Measurements from ENCODE around the gene STEAP3.

The STEAP3 gene

DNA sequence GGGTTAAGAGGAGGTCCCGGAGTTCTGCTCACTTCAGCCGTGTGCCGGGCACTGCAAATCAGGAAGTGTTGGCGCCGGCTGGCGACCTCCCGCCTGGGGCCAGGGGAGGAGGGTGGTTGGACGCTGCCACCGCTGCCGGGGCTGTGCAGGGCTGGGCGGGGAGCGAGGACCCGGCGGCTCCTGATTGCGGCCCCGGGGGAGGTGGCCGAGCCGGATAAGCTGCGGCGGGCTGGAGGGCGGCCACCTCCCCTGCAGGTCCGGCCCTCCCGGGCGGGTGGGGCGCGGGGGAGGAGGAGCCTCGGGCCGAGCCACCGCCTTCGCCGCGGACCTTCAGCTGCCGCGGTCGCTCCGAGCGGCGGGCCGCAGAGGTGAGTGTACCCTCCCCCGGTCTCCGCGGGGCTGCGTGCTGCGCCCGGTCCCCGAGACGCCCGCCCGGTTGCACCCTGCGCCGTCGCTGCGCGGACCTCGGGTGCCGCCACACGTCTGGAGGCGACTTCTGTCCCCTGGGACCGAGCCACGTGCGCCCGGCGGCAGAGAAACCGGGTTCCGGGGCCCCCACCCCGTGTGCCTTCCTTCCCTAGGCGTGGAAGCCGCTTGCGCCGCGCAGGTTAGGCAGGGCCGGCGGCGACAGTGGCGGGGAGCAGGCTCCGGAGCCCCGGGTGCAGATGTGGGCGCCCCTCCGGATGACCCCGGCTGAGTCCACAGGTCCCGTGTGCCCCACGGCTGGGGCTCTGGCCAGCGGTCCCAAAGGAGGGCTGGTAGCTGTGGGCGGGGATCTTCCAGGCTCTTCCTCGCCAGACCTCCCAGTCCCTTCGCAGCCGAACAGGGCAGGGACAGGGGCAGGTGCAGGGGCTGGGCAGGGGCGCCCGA lies at the start of gene STEAP3:
Gene STEAP3, plus strand, starts transcription at position 314 of the 870 bp plus-strand sequence. CDS start 7,179 bp downstream, outside the sequence.
- peak in 1 of 2 donors; percentile 22 for DNase-seq

- peak; percentile 33 to 39 for DNase-seq
Measured at GRCh38 chr2:119174216-119174992, 49.2 kb upstream of the STEAP3 start.

GRCh38 chr2:119174993-119175347 lies 48.7 kb upstream of the STEAP3 start:
- DNase-seq, result no peak

GRCh38 chr2:119175517-119175916 lies 48.1 kb upstream of the STEAP3 start:
- DNase-seq, result no peak

- DNase-seq, result no peak
Measured at GRCh38 chr2:119177171-119177837, 46.3 kb upstream of the STEAP3 start.

GRCh38 chr2:119177838-119178190 lies 45.8 kb upstream of the STEAP3 start:
- DNase-seq, result no peak

DNA sequence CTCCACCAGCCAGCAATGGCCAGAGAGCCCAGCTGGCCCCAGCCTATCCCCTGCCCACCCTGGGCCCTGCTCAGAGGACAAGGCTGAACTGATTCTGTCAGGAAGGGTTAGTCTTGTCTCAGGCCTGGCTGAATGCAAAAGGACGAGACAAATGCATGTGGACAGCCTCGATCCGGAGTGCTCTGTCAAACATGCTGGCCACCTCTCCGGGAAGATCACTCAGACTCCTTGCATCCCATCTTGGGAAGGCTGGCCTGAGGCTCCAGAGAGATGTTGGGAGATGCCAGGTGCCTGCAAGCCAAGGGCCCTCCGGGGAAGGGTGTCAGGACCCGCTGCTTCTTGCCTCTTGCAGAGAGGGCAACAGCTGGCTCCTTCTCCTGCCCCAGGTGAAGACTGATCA lies 44.9 kb upstream of the STEAP3 start:
- no peak for DNase-seq

- no peak for DNase-seq
Measured at GRCh38 chr2:119179202-119179601, 44.4 kb upstream of the STEAP3 start.

DNA sequence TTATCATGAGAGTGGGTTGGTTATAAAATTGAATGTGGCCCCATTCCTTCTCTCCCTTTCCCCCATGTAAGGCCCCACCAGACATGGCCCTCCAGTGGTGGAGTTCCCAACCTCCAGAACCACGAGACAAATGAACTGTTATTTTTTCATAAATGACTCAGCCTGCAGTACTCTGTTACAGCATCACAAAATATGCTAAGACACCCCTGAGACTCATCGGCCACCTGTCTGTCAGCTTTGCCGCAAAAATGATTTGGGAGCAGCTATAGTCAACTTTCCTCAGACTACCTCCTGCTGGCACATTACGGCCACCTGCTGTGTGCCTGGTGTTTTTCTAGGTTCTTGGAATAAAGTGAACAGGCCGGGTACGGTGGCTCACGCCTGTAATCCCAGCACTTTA lies 43.6 kb upstream of the STEAP3 start:
- DNase-seq, result no peak

- no peak for DNase-seq
Measured at GRCh38 chr2:119180892-119181291, 42.7 kb upstream of the STEAP3 start.

- no peak for DNase-seq
Measured at GRCh38 chr2:119181391-119181790, 42.2 kb upstream of the STEAP3 start.

- no peak for DNase-seq
Measured at GRCh38 chr2:119181791-119182445, 41.7 kb upstream of the STEAP3 start.

DNA sequence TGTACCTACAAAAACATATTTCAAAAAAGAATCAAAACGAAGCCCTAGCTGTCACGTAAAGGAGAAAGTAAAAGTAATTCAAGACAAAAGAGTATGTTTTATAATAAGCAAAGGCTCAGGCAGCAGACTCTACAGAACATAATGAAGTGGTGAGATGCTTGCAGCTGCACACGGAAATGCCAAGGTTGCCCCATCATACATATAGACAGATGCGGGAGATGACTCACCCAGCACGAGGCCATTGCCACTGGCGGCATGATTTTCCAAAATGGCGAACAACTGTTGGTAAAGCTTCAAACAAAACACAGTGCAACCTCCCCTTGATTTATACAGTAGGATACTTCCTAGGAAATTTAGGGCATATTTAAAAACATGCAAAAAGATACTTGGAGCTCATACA lies 39.1 kb upstream of the STEAP3 start:
- no peak for DNase-seq

- DNase-seq, result no peak
Measured at GRCh38 chr2:119190321-119191111, 33.1 kb upstream of the STEAP3 start.

GRCh38 chr2:119192893-119193292 lies 30.7 kb upstream of the STEAP3 start:
- no peak for DNase-seq

GRCh38 chr2:119195001-119195400 lies 28.6 kb upstream of the STEAP3 start:
- no peak for DNase-seq

DNA sequence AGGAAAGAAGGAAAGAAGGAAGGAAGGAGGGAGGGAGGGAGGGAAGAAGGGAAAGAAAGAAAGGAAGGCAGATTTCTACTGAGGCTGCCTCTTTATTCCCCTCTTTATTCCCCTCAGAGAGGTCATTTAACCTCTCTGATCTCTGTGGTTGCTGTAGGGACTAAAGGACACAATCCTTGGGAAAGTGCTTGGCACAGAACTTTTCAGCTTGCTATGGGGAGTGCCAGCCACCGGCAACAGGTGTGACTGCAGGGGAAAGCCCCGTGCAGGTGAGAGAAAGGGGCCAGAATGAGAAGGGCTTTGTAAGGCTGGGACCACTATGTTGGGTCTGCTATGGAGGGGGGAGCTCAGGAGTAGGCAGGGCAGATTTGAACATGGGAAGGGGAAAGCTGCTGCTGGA lies 27.7 kb upstream of the STEAP3 start:
- no peak for DNase-seq

- DNase-seq, result no peak
Measured at GRCh38 chr2:119196301-119197125, 27.1 kb upstream of the STEAP3 start.

DNA sequence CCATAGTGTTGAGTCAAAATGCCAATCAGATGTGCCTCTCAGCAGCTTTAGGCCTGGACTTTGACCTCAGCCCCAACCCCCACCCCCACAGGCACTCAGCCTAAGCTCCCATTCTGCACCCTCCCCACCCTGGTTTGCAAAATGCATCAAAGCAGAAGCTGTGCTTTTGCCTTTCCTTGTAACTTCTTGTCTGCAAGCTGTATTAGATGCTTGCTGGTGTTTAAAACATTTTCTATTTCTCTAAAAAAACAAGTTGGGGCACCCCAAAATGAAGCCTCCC lies 26.6 kb upstream of the STEAP3 start:
- no peak for DNase-seq

DNA sequence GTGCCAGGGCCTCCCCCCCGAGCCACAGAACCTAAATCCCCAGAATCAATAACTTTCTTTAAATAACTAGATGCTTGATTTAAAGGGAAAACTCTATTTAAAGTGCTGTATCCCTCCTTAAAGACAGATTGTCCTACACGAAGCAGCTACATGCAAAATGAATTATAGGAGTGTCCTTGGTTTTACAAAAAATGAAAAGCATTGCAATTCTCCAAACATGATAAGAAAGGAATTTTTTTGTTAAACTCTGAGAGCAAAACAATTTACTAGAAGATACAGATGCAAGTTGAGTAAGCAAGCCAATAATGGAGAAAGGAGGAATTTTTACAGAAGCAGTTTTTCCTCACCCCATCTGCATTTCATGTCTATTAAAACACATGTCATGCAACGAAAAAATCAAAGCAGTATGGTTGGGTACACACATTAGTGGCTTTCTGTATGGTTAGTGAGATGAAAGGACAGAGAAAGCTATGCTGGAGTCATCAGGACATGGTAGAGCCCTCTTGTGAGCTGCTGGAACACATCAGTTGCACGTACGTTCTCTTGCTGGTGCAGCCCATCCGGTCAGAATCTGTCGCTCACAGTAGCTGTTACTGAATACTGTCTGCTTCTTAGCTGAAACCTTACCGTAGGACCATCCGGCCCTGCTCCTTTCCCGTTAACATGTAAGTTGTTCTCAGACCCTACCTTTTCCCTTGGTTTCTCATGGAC lies 25.9 kb upstream of the STEAP3 start:
- DNase-seq, result no peak

Data from CD4-positive, alpha-beta T cell treated with Interferon alpha-2 for 1 hour (primary cell).